Fibroblast of the aortic adventitia (primary cell): ENCODE measurements around the gene COMMD10. TPM values are rescaled to one million over a fixed set of nuclear protein-coding genes. Genes with fewer than 3 reads are reported as not detected.
"Not testable (repeated sequence)": the region's sequence is repeated elsewhere in the genome, so short reads cannot be mapped to it uniquely, and the experiment has no call there.

Experiments used
- DNase-seq: peaks from one replicate; pipeline ENCODE4 v3.0.0-alpha.2; 2010; ENCODE audit warnings: low read depth
- H3K4me3 ChIP-seq: 2 replicates; pipeline ENCODE4 v1.5.1; 2011; ENCODE audit warnings: low read depth, mild to moderate bottlenecking, control low read depth, low read length, moderate library complexity
- total RNA-seq: library from RNA; depleted of rRNA; stranded (reverse); fragments of >200 nt; gene quantifications from 2 replicates; pipeline ENCODE4 v1.2.3, GENCODE V29; 2012; ENCODE audit warnings: low replicate concordance
- TF ChIP-seq, protein P1 (sequence below): IDR thresholded peaks from 2 replicates; pipeline ENCODE4 v1.5.1; 2011; ENCODE audit warnings: mild to moderate bottlenecking, low read length, control low read depth, inconsistent platforms; ENCODE audit not compliant: insufficient read depth

Gene COMMD10
- total RNA-seq, 1 donor, result 37.3 TPM

DNA sequence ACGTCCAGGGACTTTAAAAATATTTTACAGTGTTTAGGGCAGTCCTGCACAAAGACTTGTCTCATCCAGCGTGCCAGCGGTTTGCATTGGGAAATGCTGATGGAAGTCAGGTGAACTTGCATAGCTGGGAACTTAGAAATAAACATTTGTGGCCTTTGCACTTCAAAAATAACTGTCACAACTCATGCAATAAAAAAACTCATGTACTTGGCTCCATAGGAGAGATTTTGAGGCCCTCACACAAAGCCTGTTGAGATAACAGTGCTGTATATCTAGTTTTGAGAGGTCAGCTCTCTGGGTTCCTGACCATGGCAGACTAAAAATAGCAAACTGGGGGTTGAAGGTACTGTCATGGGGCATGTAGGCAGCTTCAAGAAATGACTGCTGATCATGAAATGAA, 5.5 kb downstream of the COMMD10 start:
- no peak overlapping the region for H3K4me3 ChIP-seq
- TF ChIP-seq, protein P1, sequence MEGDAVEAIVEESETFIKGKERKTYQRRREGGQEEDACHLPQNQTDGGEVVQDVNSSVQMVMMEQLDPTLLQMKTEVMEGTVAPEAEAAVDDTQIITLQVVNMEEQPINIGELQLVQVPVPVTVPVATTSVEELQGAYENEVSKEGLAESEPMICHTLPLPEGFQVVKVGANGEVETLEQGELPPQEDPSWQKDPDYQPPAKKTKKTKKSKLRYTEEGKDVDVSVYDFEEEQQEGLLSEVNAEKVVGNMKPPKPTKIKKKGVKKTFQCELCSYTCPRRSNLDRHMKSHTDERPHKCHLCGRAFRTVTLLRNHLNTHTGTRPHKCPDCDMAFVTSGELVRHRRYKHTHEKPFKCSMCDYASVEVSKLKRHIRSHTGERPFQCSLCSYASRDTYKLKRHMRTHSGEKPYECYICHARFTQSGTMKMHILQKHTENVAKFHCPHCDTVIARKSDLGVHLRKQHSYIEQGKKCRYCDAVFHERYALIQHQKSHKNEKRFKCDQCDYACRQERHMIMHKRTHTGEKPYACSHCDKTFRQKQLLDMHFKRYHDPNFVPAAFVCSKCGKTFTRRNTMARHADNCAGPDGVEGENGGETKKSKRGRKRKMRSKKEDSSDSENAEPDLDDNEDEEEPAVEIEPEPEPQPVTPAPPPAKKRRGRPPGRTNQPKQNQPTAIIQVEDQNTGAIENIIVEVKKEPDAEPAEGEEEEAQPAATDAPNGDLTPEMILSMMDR, result no peak
- no peak for DNase-seq

DNA sequence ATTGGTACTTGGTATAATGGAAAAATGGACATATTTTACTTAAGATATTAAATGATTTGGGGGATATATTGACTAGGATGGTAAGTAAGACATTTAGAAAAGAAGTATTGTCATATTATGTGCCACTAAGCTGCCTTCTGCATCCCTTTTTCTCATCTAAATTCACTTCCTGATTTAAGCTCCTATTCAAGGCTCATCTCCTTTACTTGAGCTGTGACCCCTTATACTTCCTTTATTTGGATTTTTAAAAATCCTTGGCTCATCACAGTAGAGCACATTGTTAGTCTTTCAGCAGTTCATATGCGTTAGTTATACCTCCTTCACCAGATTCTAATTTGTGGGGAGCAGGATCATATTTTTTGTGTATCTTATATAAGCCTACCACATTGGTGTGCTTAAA, 6.6 kb downstream of the COMMD10 start:
- TF ChIP-seq, protein P1, result no peak
- no peak for DNase-seq
- H3K4me3 ChIP-seq, result no peak overlapping the region

DNA sequence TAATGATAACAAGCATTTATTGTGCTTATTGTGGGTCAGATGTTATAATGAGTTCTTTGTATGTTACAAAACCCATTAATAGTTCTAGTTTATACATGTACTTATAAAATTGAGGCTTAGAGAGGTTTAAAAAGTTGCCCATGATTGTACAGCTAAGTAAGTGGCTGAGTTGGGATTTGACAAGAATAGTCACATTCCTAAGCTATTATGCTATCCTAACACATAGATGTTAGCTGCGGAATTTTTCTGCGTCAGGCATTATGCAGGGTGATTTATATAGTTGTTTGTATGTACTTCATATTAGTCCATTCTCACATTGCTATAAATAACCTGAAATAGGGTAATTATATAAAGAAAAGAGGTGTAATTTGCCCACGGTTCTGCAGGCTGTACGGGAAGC, 12.5 kb downstream of the COMMD10 start:
- TF ChIP-seq, protein P1, result no peak

DNA sequence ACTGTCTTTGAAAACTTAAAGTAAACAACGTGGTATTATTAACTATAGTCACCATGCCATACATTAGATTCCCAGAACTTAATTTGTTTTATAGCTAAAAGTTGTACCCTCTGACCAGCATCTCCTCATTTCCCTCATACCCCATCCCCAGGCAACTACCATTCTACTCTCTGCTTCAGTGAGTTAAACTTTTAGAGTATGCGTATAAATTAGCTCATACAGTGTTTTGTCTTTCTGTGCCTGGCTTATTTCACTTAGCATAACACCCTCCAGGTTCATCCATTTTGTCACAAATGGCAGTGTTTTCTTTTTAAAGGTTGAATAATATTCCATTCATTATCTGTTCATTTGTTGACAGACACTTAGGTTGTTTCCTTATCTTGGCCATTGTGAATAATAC, 14.2 kb downstream of the COMMD10 start:
- TF ChIP-seq, protein P1, result no peak
- DNase-seq, result no peak
- no peak overlapping the region for H3K4me3 ChIP-seq

More for the DNA sequence above, 12.5 kb downstream of the COMMD10 start:
- H3K4me3 ChIP-seq, result no peak overlapping the region
- peak; percentile 6 for DNase-seq

DNA sequence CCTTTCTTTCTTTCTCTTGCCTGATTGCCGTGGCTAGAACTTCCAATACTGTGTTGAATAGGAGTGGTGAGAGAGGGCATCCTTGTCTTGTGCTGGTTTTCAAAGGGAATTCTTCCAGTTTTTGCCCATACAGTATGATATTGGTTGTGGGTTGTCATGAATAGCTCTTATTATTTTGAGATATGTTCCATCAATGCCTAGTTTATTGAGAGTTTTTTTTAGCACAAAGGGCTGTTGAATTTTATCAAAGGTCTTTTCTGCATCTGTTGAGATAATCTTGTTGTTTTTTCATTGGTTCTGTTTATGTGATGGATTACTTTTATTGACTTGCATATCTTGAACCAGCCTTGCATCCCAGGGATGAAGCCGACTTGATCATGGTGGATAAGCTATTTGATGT, 20.1 kb downstream of the COMMD10 start:
- not testable (repeated sequence) for DNase-seq, H3K4me3 ChIP-seq

DNA sequence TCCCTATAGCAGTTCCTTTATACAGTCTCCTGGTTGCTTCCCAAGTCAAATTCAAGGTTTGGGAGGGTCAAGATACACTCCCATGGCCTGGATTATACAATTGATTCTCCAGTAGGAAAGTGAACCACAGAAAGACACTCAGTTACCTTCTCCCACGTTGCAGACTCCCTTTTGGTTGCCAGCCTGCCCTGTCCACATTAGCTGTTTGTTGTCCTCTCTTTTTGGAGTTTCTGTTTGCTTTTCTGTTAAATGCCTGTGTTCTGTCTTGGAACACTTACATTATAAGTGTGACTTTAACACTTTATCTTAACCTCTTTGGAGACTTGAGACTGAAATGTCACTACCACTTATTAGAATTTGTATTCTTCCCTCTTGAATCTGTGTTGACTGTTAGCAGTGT, 30.3 kb downstream of the COMMD10 start:
- H3K4me3 ChIP-seq, result no peak overlapping the region
- DNase-seq, result no peak
- TF ChIP-seq, protein P1, result no peak

DNA sequence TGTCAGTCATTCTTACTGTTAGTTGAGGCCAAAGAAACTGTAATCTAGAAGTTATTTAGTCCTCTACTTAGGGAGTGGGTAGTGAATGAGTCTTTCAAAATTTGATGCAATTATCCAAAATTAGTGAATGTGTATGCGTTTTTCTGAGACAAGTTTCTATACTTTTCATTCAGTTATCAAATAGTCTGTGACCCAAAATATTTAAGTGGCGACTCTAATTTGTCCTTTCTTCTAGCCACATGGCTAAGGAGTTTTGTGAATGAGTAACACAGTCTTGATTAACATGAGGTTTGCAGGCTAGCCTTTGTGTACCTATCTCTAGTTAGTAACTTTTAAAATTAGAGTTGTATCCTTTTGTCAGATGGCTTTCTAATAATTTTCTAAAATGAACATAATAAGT, 45.6 kb downstream of the COMMD10 start:
- peak; percentile 50 for DNase-seq
- TF ChIP-seq, protein P1, result no peak
- no peak overlapping the region for H3K4me3 ChIP-seq
